K562 (cell line): Measurements from ENCODE around the gene MRTFB. TPM values are rescaled to one million over a fixed set of nuclear protein-coding genes. Genes with fewer than 3 reads are reported as not detected.

Experiments
- ARID2 ChIP-seq: fragments of 450-650 bp; IDR thresholded peaks from 2 replicates; pipeline ENCODE4 v1.6.1; 2017; ENCODE audit warnings: antibody characterized with exemption, mild to moderate bottlenecking
- BACH1 ChIP-seq: fragments of 200-800 bp; sonication (Bioruptor generic); IDR thresholded peaks from 2 replicates; pipeline ENCODE4 v1.6.1; 2016; ENCODE audit warnings: missing genetic modification characterization, missing compliant biosample characterization
- CAMTA2 ChIP-seq: fragments of 250-450 bp; sonication (Bioruptor Pico); conservative IDR thresholded peaks from 2 replicates; pipeline ENCODE4 v1.5.1; 2022
- FOXJ3 ChIP-seq: sonication (generic); formaldehyde crosslinking; IDR thresholded peaks from 2 replicates; pipeline ENCODE4 v1.4.0; 2020; ENCODE audit warnings: mild to moderate bottlenecking, missing genetic modification reagents
- FOXP4 ChIP-seq: sonication (generic); formaldehyde crosslinking; IDR thresholded peaks from 2 replicates; pipeline ENCODE4 v1.8.0; 2022; ENCODE audit warnings: mild to moderate bottlenecking, missing genetic modification reagents, borderline replicate concordance
- NFE2 ChIP-seq: IDR thresholded peaks from 2 replicates; pipeline ENCODE4 v1.6.1; 2014; ENCODE audit warnings: antibody characterized with exemption, low read depth
- RB1 ChIP-seq: fragments of 450-650 bp; IDR thresholded peaks from 2 replicates; pipeline ENCODE4 v1.6.1; 2017; ENCODE audit warnings: low read depth, mild to moderate bottlenecking
- RHOXF2B ChIP-seq: fragments of 250-450 bp; sonication (Bioruptor Pico); conservative IDR thresholded peaks from 2 replicates; pipeline ENCODE4 v1.5.1; 2021
- SAP30 ChIP-seq: fragments of 200-600 bp; sonication (generic); IDR thresholded peaks from 2 replicates; pipeline ENCODE4 v1.6.1; 2012; ENCODE audit warnings: borderline replicate concordance, low read depth, mild to moderate bottlenecking, moderate library complexity, low read length, control low read depth, inconsistent platforms; ENCODE audit not compliant: insufficient read depth, poor library complexity, severe bottlenecking
- ZBTB7A ChIP-seq: IDR thresholded peaks from 2 replicates; pipeline ENCODE4 v1.6.1; 2011; ENCODE audit warnings: low read depth, mild to moderate bottlenecking, low read length, moderate library complexity, borderline replicate concordance; ENCODE audit not compliant: control insufficient read depth
- ZC3H11A ChIP-seq: IDR thresholded peaks from 2 replicates; pipeline ENCODE4 v1.6.1; 2012; ENCODE audit warnings: low read depth, low read length, improper control_type of control experiment
- ZNF263 ChIP-seq: sonication (generic); formaldehyde crosslinking; IDR thresholded peaks from 2 replicates; pipeline ENCODE4 v1.8.0; 2022; ENCODE audit warnings: mild to moderate bottlenecking, missing genetic modification reagents, borderline replicate concordance
- polyA plus RNA-seq, 8 experiments: library from polyadenylated mRNA; depleted of rRNA in 4 of 8; stranded (reverse) in 5 of 8; unstranded in 3 of 8; fragments of >200 nt; fragmentation: Nextera tagmentation in 2 of 8; fragmentation: Illumina TruSeq in 1 of 8; extraction: Ambion mirVana in 2 of 8; extraction: Trizol in 1 of 8; gene quantifications; 2 replicates each; pipeline versions ENCODE4 v1.2.1 to v1.2.3, GENCODE V29; 2011 to 2014; ENCODE audit warnings: inconsistent platforms in 1 of 8, missing spikeins in 1 of 8
- total RNA-seq, 7 experiments: library from RNA; depleted of rRNA in 6 of 7; stranded (reverse); fragments of >200 nt in 6 of 7; fragmentation: Illumina TruSeq in 2 of 7; extraction: Trizol in 2 of 7; gene quantifications; 2 replicates each; pipeline versions ENCODE4 v1.2.1 to v1.2.3, GENCODE V29; 2011 to 2021; ENCODE audit warnings: low replicate concordance in 1 of 7
- TF ChIP-seq, protein P1 (sequence below): sonication (generic); formaldehyde crosslinking; IDR thresholded peaks from 2 replicates; pipeline ENCODE4 v1.8.0; 2023; ENCODE audit warnings: missing genetic modification reagents, mild to moderate bottlenecking, borderline replicate concordance
- TF ChIP-seq, protein P2 (sequence below): fragments of 250-450 bp; sonication (Bioruptor Pico); IDR thresholded peaks from 2 replicates; pipeline ENCODE4 v1.5.0; 2021
- TF ChIP-seq, protein P3 (sequence below): fragments of 450-650 bp; IDR thresholded peaks from 2 replicates; pipeline ENCODE4 v1.6.1; 2016; ENCODE audit warnings: antibody characterized with exemption
- TF ChIP-seq, protein P4 (sequence below), 3 experiments: fragments of 200-800 bp in 1 of 3; sonication (Bioruptor generic) in 1 of 3; sonication (generic) in 1 of 3; formaldehyde crosslinking in 1 of 3; IDR thresholded peaks; 2 replicates each; pipeline versions ENCODE4 v1.6.1 to v1.8.0; 2016 to 2022; ENCODE audit warnings: mild to moderate bottlenecking in 2 of 3, missing compliant biosample characterization in 2 of 3, missing genetic modification characterization in 2 of 3, missing genetic modification reagents in 1 of 3

Gene MRTFB
- total and polyA plus RNA-seq, 9 of the 15 experiments (the other 6 are each of a cell fraction or from before 2014, with no cell fraction given): 2.2 to 12.7 (median 7.0) TPM

DNA sequence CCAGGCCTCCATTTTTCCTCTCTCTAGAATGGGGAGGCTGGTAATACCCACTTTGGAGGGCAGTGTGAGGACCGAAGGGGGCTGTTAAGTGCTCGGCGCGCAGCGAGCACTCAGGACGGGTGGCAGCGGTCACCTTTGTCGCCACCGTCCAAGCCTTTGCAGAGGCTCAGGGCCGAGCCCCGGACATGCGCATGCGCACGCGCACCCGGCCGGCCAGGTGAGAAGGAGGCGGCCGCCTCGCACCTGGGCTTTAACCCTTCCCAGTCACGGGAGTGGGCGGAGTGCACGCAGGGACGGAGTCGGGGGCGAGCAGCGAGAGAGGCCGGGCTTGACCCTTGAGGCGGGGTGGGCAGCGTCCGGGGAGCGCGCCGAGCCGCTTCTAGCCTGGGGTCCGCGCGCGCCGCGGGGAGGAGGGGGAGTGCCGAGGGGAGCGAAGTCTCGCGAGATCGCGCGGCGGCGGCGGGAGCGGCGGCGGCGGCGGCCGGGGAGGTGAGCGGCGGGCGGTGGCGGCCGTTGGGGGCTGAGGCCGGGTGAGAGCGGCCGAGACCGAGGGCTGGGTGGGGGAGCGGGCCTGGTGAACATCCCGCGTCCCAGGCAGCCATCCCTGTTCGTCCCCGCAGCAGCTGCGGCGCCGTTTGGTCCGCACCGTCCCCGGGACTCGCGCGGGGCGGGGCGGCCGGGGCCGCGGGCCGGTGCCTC lies at the start of gene MRTFB (continued):
- TF ChIP-seq, protein P1, sequence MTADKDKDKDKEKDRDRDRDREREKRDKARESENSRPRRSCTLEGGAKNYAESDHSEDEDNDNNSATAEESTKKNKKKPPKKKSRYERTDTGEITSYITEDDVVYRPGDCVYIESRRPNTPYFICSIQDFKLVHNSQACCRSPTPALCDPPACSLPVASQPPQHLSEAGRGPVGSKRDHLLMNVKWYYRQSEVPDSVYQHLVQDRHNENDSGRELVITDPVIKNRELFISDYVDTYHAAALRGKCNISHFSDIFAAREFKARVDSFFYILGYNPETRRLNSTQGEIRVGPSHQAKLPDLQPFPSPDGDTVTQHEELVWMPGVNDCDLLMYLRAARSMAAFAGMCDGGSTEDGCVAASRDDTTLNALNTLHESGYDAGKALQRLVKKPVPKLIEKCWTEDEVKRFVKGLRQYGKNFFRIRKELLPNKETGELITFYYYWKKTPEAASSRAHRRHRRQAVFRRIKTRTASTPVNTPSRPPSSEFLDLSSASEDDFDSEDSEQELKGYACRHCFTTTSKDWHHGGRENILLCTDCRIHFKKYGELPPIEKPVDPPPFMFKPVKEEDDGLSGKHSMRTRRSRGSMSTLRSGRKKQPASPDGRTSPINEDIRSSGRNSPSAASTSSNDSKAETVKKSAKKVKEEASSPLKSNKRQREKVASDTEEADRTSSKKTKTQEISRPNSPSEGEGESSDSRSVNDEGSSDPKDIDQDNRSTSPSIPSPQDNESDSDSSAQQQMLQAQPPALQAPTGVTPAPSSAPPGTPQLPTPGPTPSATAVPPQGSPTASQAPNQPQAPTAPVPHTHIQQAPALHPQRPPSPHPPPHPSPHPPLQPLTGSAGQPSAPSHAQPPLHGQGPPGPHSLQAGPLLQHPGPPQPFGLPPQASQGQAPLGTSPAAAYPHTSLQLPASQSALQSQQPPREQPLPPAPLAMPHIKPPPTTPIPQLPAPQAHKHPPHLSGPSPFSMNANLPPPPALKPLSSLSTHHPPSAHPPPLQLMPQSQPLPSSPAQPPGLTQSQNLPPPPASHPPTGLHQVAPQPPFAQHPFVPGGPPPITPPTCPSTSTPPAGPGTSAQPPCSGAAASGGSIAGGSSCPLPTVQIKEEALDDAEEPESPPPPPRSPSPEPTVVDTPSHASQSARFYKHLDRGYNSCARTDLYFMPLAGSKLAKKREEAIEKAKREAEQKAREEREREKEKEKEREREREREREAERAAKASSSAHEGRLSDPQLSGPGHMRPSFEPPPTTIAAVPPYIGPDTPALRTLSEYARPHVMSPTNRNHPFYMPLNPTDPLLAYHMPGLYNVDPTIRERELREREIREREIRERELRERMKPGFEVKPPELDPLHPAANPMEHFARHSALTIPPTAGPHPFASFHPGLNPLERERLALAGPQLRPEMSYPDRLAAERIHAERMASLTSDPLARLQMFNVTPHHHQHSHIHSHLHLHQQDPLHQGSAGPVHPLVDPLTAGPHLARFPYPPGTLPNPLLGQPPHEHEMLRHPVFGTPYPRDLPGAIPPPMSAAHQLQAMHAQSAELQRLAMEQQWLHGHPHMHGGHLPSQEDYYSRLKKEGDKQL: no peak
- TF ChIP-seq ZNF263: peak; percentile 88
- peak; percentile 15 for TF ChIP-seq SAP30
- TF ChIP-seq, protein P2, sequence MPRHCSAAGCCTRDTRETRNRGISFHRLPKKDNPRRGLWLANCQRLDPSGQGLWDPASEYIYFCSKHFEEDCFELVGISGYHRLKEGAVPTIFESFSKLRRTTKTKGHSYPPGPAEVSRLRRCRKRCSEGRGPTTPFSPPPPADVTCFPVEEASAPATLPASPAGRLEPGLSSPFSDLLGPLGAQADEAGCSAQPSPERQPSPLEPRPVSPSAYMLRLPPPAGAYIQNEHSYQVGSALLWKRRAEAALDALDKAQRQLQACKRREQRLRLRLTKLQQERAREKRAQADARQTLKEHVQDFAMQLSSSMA: no peak
- no peak for TF ChIP-seq FOXJ3 (CRISPR knock-in tag)
- TF ChIP-seq NFE2: no peak
- TF ChIP-seq RB1: peak; percentile 59; the same call in 1 of the 2 replicates
- no peak for TF ChIP-seq FOXP4 (CRISPR knock-in tag)
- TF ChIP-seq, protein P3, sequence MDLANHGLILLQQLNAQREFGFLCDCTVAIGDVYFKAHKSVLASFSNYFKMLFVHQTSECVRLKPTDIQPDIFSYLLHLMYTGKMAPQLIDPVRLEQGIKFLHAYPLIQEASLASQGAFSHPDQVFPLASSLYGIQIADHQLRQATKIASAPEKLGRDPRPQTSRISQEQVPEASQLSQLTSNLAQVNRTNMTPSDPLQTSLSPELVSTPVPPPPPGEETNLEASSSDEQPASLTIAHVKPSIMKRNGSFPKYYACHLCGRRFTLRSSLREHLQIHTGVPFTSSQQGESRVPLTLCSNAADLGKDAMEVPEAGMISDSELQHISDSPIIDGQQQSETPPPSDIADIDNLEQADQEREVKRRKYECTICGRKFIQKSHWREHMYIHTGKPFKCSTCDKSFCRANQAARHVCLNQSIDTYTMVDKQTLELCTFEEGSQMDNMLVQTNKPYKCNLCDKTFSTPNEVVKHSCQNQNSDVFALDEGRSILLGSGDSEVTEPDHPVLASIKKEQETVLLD: peak; percentile 97
- TF ChIP-seq, protein P4, sequence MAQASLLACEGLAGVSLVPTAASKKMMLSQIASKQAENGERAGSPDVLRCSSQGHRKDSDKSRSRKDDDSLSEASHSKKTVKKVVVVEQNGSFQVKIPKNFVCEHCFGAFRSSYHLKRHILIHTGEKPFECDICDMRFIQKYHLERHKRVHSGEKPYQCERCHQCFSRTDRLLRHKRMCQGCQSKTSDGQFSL (CRISPR knock-in tag; IDR thresholded peaks at IDR 0.05): no peak
- TF ChIP-seq, protein P4 (tag; IDR thresholded peaks at IDR 0.05): peak in 1 of 2 experiments; percentile 40; a peak in 1 of 4 replicates
- TF ChIP-seq ZC3H11A: no peak
- TF ChIP-seq BACH1 (tag): no peak
- no peak for TF ChIP-seq CAMTA2 (CRISPR knock-in tag)
- no peak for TF ChIP-seq ARID2
- no peak for TF ChIP-seq RHOXF2B (CRISPR knock-in tag)
- TF ChIP-seq ZBTB7A: peak; percentile 89
